Stimulated activated CD4-positive, alpha-beta T cell treated with anti-CD3 and anti-CD28 coated beads, Interleukin-1b, Interleukin-23, amount 100 ng/mL, for 1 hour (primary cell): ENCODE data around the gene RPP25.
"Not testable (repeated sequence)": the region's sequence is repeated elsewhere in the genome, so short reads cannot be mapped to it uniquely, and the experiment has no call there.

Source experiments
- DNase-seq, 2 donors: peaks; one replicate each; pipeline ENCODE4 v3.0.0-alpha.2; 2020; ENCODE audit warnings: low read depth in 2 of 2

RPP25 gene

GRCh38 chr15:74917676-74918075, 38.9 kb downstream of the RPP25 start:
- no peak for DNase-seq

GRCh38 chr15:74913799-74914198, 42.8 kb downstream of the RPP25 start:
- not testable (repeated sequence) for DNase-seq

- DNase-seq, result no peak
These were observed 43.5 kb downstream of the RPP25 start for GRCh38 chr15:74913041-74913440.

GRCh38 chr15:74908635-74909034, 47.9 kb downstream of the RPP25 start:
- no peak for DNase-seq

GRCh38 chr15:74907163-74907870, 49.3 kb downstream of the RPP25 start:
- DNase-seq, result no peak

- peak in 1 of 2 donors; percentile 48 for DNase-seq
These were observed 50.0 kb downstream of the RPP25 start, which contains the start of gene FAM219B for GRCh38 chr15:74906450-74907162. Gene FAM219B (minus strand): TSS chr15:74906851. CDS start chr15:74906800, 51 bp downstream.

- no peak for DNase-seq
These were observed 50.5 kb downstream of the RPP25 start for GRCh38 chr15:74906067-74906449.
